Astrocyte (in vitro differentiated cells and primary cell): Measurements from ENCODE around the gene RBBP9.

Experiments used
- EZH2 ChIP-seq: IDR thresholded peaks from 2 replicates; pipeline ENCODE4 v1.6.1; 2012; ENCODE audit warnings: mild to moderate bottlenecking, low read length, inconsistent platforms; ENCODE audit not compliant: insufficient read depth
- TF ChIP-seq, protein P1 (sequence below): IDR thresholded peaks from 2 replicates; pipeline ENCODE4 v1.5.1; 2011; ENCODE audit warnings: low read depth, mild to moderate bottlenecking, inconsistent platforms, low read length, moderate library complexity; ENCODE audit not compliant: insufficient read depth

DNA sequence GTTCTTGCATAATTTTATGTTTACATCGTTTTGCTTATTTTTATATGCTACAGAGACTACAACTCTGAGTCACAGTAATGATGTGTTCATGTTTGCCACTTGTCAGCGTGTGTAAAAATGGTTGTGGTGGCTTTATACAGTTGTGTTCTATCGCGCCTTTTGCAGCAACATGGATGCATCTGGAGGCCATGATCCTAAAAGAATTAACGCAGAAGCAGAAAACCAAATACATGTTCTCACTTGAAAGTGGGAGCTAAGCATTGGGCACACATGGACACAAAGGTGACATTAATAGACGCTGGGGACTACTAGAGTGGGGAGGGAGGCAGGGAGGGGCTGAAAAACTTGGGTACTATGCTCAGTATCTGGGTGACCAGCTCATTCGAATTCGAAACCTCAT is 9.7 kb upstream of the RBBP9 start:
- TF ChIP-seq, protein P1, sequence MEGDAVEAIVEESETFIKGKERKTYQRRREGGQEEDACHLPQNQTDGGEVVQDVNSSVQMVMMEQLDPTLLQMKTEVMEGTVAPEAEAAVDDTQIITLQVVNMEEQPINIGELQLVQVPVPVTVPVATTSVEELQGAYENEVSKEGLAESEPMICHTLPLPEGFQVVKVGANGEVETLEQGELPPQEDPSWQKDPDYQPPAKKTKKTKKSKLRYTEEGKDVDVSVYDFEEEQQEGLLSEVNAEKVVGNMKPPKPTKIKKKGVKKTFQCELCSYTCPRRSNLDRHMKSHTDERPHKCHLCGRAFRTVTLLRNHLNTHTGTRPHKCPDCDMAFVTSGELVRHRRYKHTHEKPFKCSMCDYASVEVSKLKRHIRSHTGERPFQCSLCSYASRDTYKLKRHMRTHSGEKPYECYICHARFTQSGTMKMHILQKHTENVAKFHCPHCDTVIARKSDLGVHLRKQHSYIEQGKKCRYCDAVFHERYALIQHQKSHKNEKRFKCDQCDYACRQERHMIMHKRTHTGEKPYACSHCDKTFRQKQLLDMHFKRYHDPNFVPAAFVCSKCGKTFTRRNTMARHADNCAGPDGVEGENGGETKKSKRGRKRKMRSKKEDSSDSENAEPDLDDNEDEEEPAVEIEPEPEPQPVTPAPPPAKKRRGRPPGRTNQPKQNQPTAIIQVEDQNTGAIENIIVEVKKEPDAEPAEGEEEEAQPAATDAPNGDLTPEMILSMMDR: no peak
- no peak for TF ChIP-seq EZH2
